Fibroblast of villous mesenchyme (primary cell): Measurements from ENCODE around the gene LZTS3. TPM values are rescaled to one million over a fixed set of nuclear protein-coding genes. Genes with fewer than 3 reads are reported as not detected.
A peak's percentile ranks its signal among the peaks of the same experiment; 100 is the strongest.

Experiments used
- DNase-seq: peaks from one replicate; pipeline ENCODE4 v3.0.0-alpha.2; 2010; ENCODE audit warnings: low read depth
- H3K4me3 ChIP-seq: 2 replicates; pipeline ENCODE4 v1.5.1; 2011; ENCODE audit warnings: low read depth, mild to moderate bottlenecking, low read length
- total RNA-seq: library from RNA; depleted of rRNA; stranded (reverse); fragments of >200 nt; gene quantifications from 2 replicates; pipeline ENCODE4 v1.2.3, GENCODE V29; 2012
- TF ChIP-seq, protein P1 (sequence below): IDR thresholded peaks from 2 replicates; pipeline ENCODE4 v1.5.1; 2012; ENCODE audit warnings: low read depth, mild to moderate bottlenecking, low read length; ENCODE audit not compliant: insufficient read depth

The LZTS3 gene
- total RNA-seq, 1 donor = 13.8 TPM

DNA sequence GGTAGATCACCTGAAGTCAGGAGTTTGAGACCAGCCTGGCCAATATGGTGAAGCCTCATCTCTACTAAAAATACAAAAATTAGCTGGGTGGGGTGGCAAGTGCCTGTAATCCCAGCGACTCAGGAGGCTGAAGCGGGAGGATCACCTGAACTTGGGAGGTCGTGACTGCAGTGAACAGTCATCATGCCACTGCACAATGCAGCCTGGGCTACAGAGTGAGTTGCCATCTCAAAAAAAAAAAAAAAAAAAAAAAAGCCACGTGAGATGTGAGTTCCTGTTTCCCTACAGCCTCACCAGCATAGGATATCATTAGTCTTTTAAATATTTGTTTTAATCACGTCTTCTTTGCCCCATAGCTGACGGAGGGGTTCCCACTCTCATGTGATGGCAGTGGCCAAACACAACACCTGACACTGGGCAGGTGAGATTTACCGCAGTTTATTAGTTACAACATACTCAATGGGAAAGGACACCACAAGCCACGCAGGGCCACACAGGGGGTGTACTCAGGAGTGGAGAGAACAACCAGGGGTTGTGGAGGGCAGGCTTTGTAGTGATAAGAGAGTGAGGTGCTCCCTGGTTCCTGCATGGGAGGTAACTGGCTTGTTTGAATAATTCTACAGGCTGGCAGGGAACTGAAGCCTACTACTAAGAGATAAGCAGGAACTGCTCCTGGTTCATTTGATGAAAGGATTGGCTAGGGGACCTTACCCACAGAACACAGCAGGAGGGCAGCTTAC is 4.6 kb upstream of the LZTS3 start:
- TF ChIP-seq, protein P1, sequence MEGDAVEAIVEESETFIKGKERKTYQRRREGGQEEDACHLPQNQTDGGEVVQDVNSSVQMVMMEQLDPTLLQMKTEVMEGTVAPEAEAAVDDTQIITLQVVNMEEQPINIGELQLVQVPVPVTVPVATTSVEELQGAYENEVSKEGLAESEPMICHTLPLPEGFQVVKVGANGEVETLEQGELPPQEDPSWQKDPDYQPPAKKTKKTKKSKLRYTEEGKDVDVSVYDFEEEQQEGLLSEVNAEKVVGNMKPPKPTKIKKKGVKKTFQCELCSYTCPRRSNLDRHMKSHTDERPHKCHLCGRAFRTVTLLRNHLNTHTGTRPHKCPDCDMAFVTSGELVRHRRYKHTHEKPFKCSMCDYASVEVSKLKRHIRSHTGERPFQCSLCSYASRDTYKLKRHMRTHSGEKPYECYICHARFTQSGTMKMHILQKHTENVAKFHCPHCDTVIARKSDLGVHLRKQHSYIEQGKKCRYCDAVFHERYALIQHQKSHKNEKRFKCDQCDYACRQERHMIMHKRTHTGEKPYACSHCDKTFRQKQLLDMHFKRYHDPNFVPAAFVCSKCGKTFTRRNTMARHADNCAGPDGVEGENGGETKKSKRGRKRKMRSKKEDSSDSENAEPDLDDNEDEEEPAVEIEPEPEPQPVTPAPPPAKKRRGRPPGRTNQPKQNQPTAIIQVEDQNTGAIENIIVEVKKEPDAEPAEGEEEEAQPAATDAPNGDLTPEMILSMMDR = no peak
- DNase-seq = no peak
- no peak overlapping the region for H3K4me3 ChIP-seq

DNA sequence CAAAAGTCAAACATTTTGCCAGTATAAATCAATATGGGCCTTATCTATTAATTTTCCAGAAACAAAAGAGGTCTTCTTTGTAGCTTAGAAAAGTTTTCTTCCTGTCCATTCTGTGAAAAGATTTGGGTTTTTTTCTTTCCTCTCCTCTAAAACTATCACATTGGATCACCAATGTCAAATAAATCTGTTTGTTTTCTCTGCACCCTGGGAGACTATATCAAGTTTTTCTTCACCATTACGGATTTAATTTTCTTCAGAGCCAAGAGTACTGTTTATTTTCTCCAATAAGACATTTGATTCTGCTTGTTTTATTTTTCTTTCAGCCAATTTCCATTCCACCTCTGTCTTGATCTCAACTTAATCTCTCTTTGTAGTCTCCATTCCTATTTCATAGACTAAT is 1.9 kb upstream of the LZTS3 start:
- no peak for DNase-seq
- peak overlapping the region; percentile 92 for H3K4me3 ChIP-seq
- TF ChIP-seq, protein P1 = no peak

DNA sequence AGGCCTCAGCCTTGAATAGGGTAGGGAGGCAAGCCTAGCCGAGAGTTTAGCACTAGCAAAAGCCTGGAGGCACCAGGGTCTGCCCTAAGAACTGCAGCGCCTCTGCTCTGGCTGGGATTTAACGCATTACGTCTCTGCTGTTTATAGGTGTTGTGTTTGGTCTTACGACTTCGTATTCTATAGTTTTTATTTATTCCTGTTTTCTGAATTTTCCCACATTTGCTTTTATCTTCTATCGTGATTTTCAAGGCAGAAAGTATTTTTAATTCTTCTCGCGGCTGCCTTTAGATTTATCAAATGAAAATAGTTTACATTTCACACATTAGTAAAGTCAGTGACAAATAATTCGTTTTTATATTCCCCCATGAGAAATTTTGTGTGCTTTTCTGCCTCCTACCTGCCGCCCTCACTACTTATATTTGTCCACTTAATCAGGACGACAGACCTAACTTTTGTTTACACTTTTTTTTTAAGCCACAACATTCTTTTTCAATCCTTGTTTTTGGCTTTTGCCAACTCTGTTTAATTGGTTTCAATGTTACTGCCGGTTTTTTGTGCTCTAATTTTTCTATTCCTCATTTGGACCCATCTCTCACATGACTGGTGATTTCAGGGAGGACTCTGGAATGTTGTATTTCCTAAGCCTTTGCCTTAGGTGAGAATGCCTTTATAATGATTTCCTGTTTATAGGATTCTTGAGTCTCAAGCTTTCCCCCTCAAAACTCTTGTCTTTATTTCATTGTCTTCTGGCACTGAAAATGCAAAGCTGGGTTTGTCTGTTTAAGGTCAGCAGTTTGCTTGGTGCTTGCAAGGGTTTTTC is 1.3 kb upstream of the LZTS3 start:
- peak; percentile 42 for DNase-seq
- peak overlapping the region; percentile 92 for H3K4me3 ChIP-seq
- TF ChIP-seq, protein P1 = no peak

DNA sequence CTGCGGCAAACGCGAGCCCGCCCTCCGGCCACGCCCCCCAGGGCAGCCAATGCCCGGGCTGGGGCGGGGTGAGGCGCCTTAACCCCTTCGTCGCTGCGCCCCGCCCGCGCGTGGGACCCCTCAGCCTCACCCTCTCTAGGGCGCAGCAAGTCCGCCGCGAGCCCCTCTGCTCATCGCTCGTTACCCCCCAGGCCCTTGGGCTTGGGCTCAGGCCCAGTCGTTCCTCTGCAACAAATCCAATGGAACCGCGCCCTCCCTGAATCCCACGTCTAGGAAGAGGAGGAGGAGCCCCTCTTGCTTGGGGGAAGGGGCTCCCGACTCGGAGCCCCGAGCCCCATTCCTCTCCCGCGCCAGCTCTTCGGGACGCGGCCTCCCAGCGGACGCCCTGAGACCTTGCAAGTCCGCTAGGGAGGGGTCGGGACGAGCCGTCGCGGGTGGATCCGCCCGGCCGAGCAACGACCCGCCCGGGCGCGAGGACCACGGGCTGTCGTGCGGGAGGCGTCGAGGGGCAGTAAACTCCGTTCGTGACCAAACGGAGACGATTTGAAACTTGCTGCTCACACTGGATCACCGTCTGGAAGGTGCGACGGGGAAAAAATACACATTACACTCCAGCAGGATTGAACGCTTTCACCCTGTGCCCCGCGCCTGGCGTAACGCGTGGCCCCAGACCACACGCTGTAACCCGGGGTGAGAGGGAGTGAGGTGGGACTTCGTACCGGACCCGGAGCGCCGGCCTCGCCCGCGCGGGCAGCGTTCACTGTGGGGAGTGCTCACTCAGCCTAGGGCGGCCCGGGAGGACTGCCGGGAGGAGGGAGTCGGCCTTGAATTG is 477 bp upstream of the LZTS3 start:
- TF ChIP-seq, protein P1 = peak; percentile 10
- peak; percentile 71 for DNase-seq
- peak overlapping the region; percentile 92 for H3K4me3 ChIP-seq

DNA sequence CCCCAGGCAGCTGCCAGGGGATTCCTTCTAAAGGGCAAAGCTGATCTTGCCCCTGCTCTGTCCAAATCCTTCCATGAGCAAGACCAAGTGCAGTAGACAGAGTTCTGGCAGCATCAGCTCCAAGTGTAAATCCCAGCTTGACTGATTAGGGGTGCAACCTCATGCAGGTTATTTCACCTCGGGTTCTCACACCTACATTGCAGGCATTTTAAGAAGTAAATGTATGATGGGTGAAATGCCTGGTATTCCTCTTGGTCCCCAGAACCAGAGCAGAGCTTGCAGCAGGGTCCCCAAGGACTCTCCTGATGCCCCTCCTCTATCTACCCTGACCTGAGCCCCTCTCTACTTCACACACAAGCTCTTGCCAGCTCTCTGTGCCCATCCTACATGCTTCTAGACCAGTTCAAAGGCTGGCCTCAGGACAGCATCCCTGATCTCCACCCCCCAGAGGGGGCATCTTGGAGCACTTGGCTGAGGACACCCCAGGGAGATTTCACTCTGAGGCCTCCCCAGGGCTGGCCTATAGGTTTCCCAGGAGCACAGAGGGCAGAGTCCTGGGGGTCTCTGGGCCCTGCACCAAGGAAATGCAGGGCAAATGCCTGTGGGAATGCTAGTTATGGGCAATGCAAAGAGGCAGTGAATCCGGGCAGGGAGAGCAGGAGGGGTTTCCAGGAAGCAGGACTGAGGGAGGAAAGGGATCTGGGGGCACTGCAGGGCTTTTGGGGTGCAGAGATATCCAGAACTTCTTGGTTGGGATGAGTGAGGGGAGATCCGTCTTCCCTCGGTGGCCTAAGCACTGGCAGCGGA is 1.0 kb downstream of the LZTS3 start:
- TF ChIP-seq, protein P1 = no peak
- no peak for DNase-seq
- H3K4me3 ChIP-seq = peak overlapping the region; percentile 92
